MCF 10A (cell line): ENCODE data around the gene KIF22. TPM values are rescaled to one million over a fixed set of nuclear protein-coding genes. Genes with fewer than 3 reads are reported as not detected.
A peak's percentile ranks its signal among the peaks of the same experiment; 100 is the strongest.

Experiments
- BruUV-seq: library from RNA; stranded (reverse); fragments of 400-500 nt; replicated peaks from 2 replicates; lab custom pipeline; 2021; lab: Mats Ljungman, UMichigan
- CTCF ChIA-PET: fragments of 300-600 bp; sonication (Branson Sonifier 250); formaldehyde crosslinking; extraction: SDS; loops from one replicate; lab custom pipeline; 2021; ENCODE audit warnings: antibody characterized with exemption, inconsistent platforms; lab: Yijun Ruan, JAX
- POLR2A ChIA-PET: fragments of 300-600, 350-650 bp; sonication (Branson Sonifier 250); formaldehyde crosslinking; extraction: SDS; loops from one replicate; lab custom pipeline; 2020; ENCODE audit warnings: antibody characterized with exemption, inconsistent platforms; lab: Yijun Ruan, JAX
- DNase-seq: peaks from one replicate; pipeline ENCODE4 v3.0.0-alpha.2; 2018; ENCODE audit not compliant: unreplicated experiment
- H3K27ac Mint-ChIP-seq: one replicate; pipeline ENCODE4 v1.8.0; 2022; ENCODE audit warnings: mild to moderate bottlenecking, low read depth, mixed read lengths; ENCODE audit not compliant: unreplicated experiment
- H3K27me3 Mint-ChIP-seq: one replicate; pipeline ENCODE4 v1.8.0; 2022; ENCODE audit warnings: mixed read lengths; ENCODE audit not compliant: insufficient read depth, unreplicated experiment
- H3K36me3 Mint-ChIP-seq: one replicate; pipeline ENCODE4 v1.8.0; 2022; ENCODE audit warnings: mild to moderate bottlenecking, moderate library complexity, mixed read lengths; ENCODE audit not compliant: insufficient read depth, unreplicated experiment
- H3K4me1 Mint-ChIP-seq: one replicate; pipeline ENCODE4 v1.8.0; 2022; ENCODE audit warnings: mixed read lengths; ENCODE audit not compliant: insufficient read depth, unreplicated experiment
- H3K4me3 Mint-ChIP-seq: one replicate; pipeline ENCODE4 v1.8.0; 2022; ENCODE audit warnings: mild to moderate bottlenecking, moderate library complexity, mixed read lengths; ENCODE audit not compliant: unreplicated experiment
- H3K9me3 Mint-ChIP-seq: one replicate; pipeline ENCODE4 v1.8.0; 2022; ENCODE audit warnings: mixed read lengths; ENCODE audit not compliant: unreplicated experiment
- intact Hi-C: fragments of 100-400 bp; cut with micrococcal nuclease; formaldehyde crosslinking; loops from 2 replicates; pipeline ENCODE4 v1.14.1; 2022
- total RNA-seq: library from RNA; stranded (reverse); gene quantifications from 2 replicates; pipeline ENCODE4 v1.2.3, GENCODE V29; 2022
- TF ChIP-seq, protein P1 (sequence below): fragments of 200-600 bp; IDR thresholded peaks from one replicate; pipeline ENCODE4 v1.8.0; 2022; ENCODE audit warnings: antibody characterized with exemption, mild to moderate bottlenecking; ENCODE audit not compliant: unreplicated experiment

The KIF22 gene
- total RNA-seq, 1 experiment from 2014 or later = 53.8 TPM

DNA sequence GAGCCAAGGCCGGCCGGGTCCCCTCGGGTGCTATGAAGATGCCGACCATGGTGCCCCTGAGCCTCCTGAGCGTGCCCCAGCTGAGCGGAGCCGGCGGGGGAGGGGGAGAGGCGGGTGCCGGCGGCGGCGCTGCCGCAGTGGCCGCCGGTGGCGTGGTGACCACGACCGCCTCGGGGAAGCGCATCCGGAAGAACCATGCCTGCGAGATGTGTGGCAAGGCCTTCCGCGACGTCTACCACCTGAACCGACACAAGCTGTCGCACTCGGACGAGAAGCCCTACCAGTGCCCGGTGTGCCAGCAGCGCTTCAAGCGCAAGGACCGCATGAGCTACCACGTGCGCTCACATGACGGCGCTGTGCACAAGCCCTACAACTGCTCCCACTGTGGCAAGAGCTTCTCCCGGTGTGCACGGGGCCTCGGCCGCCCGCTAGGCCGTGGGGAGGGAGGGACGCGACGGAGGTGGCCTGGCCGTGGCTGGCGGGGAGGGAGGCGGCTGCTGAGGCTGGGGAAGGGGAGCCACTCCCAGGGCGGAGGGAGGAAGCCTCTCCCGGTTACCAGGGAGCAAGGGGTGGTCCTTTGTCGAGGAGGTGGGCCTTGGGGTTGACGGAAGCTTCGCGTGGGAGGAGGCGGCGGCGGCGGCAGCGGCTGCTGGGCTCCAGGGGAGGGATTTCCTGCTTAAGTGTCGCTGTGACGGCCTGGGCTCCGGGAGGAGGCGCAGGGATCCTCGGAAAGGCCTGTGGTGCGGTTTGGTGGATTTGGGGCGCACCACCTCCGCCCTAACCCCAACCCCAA lies 17.1 kb downstream of the KIF22 start:
- H3K9me3 Mint-ChIP-seq = no peaks in the 10 kb centered on the region
- no peaks in the 10 kb centered on the region for H3K27me3 Mint-ChIP-seq
- intact Hi-C loops = loop anchor here (5.0 kb wide), 1 partner anchor 215 kb away; the partner anchor contains the start of gene C16orf92
- ChIA-PET POLR2A (interaction anchor here (0.5 to 3.7 kb wide), 15 partner anchors 12 to 258 kb away, joined by 3 to 120 read pairs (median 5); partner anchors contain the start of genes ALDOA, C16orf92, CDIPT and HIRIP3), CTCF (interaction anchor here (0.6 to 3.3 kb wide), 11 partner anchors 9 to 224 kb away, joined by 3 to 50 read pairs (median 3); partner anchors contain the start of genes KIF22, MVP, PAGR1 and TAOK2)
- peaks cover 38% of the 10 kb centered on the region for H3K4me1 Mint-ChIP-seq
- H3K36me3 Mint-ChIP-seq = peaks cover 50% of the 10 kb centered on the region
- TF ChIP-seq, protein P1, sequence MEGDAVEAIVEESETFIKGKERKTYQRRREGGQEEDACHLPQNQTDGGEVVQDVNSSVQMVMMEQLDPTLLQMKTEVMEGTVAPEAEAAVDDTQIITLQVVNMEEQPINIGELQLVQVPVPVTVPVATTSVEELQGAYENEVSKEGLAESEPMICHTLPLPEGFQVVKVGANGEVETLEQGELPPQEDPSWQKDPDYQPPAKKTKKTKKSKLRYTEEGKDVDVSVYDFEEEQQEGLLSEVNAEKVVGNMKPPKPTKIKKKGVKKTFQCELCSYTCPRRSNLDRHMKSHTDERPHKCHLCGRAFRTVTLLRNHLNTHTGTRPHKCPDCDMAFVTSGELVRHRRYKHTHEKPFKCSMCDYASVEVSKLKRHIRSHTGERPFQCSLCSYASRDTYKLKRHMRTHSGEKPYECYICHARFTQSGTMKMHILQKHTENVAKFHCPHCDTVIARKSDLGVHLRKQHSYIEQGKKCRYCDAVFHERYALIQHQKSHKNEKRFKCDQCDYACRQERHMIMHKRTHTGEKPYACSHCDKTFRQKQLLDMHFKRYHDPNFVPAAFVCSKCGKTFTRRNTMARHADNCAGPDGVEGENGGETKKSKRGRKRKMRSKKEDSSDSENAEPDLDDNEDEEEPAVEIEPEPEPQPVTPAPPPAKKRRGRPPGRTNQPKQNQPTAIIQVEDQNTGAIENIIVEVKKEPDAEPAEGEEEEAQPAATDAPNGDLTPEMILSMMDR = peak; percentile 50
- peak; percentile 92 for DNase-seq
- BruUV-seq = TSS peak; percentile 20
- H3K4me3 Mint-ChIP-seq = peak overlapping the region; percentile 81
- H3K27ac Mint-ChIP-seq = peak overlapping the region; percentile 79

DNA sequence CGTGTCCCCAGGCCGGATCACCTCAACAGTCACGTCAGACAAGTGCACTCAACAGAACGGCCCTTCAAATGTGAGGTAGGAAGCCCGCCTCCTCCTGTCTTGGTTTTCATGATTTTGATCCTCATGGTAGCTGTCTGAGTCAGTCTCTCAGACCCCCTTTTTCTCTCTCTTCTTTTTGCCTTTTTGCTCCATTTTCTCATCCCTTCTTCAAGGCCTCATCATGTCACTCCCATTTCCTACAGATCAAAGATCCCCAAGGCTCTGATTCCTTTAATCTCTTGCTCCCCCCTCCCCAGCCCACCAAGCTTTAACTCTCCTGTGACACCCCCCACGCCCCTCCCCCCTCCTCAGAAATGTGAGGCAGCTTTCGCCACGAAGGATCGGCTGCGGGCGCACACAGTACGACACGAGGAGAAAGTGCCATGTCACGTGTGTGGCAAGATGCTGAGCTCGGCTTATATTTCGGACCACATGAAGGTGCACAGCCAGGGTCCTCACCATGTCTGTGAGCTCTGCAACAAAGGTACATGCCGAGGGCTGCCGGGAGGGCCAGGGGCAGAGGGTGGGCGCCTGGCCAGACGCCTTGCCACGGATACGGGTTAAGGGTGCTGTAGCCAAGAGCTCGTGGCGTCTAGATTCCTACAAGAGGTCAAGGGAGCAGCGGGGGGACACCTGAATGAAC lies 17.8 kb downstream of the KIF22 start:
- intact Hi-C loops = loop anchor here (5.0 kb wide), 1 partner anchor 214 kb away; the partner anchor contains the start of gene C16orf92
- peaks cover 45% of the 10 kb centered on the region for H3K36me3 Mint-ChIP-seq

DNA sequence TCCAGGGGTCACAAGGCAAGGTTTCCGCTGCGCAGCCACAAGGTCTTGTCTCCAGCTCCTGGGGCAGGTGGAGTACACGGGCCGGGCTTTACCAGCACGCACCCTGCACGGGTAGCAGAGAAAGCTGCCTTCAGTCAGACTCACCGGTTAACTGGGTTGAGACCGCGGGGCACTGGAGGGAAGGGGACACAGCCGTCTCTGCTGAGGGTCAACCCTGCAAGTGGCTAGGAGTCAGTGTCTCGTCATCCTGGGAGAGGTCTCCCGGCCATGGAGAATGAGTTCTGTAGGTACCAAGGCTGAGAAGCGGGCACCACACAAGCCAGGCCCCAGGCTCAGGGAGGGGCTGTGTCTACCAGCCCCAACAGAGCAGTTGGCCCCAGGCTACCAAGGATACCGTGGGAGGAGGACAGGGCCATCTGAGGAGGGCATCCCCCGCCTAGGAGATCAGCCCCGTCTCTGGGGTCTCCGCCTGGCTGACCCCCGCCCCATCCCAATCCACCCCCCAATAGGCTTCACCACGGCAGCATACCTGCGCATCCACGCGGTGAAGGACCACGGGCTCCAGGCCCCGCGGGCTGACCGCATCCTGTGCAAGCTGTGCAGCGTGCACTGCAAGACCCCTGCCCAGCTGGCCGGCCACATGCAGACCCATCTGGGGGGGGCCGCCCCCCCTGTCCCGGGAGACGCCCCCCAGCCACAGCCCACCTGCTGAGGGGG lies 18.6 kb downstream of the KIF22 start:
- POLR2A ChIA-PET = interaction anchor here (0.7 to 3.7 kb wide), 6 partner anchors 10 to 224 kb away, joined by 3 to 120 read pairs (median 6); partner anchors contain the start of genes KIF22, MVP and PAGR1
- peaks cover 30% of the 10 kb centered on the region for H3K4me1 Mint-ChIP-seq
- TF ChIP-seq, protein P1 = no peak
- H3K36me3 Mint-ChIP-seq = peaks cover 44% of the 10 kb centered on the region
- H3K27me3 Mint-ChIP-seq = no peaks in the 10 kb centered on the region
- H3K4me3 Mint-ChIP-seq = peak overlapping the region; percentile 81
- intact Hi-C loops = loop anchor here (5.0 kb wide), 1 partner anchor 213 kb away; the partner anchor contains the start of gene C16orf92
- no peak for DNase-seq
- no TSS peak for BruUV-seq
- CTCF ChIA-PET = interaction anchor here (0.6 to 3.3 kb wide), 3 partner anchors 9 to 223 kb away, joined by 3 to 50 read pairs (median 11); partner anchors contain the start of genes MVP, PAGR1 and TLCD3B
- H3K27ac Mint-ChIP-seq = peak overlapping the region; percentile 79
- no peaks in the 10 kb centered on the region for H3K9me3 Mint-ChIP-seq

More for the DNA sequence above, 17.8 kb downstream of the KIF22 start:
- Mint-ChIP-seq H3K9me3 (no peaks in the 10 kb centered on the region), H3K27me3 (no peaks in the 10 kb centered on the region), H3K4me3 (peak overlapping the region; percentile 81), H3K4me1 (peaks cover 38% of the 10 kb centered on the region), H3K27ac (peak overlapping the region; percentile 79)
- ChIA-PET POLR2A (interaction anchor here (0.5 to 3.7 kb wide), 16 partner anchors 11 to 258 kb away, joined by 3 to 120 read pairs (median 5); partner anchors contain the start of genes ALDOA, C16orf92, CDIPT and HIRIP3), CTCF (interaction anchor here (0.6 to 3.3 kb wide), 9 partner anchors 9 to 224 kb away, joined by 3 to 50 read pairs (median 3); partner anchors contain the start of genes MVP, PAGR1, TAOK2 and TLCD3B)
- no TSS peak for BruUV-seq
- TF ChIP-seq, protein P1 = no peak
- DNase-seq = no peak
